GM12892 (cell line): ENCODE results near the gene UBE2L3.
"Not testable (repeated sequence)": the region's sequence is repeated elsewhere in the genome, so short reads cannot be mapped to it uniquely, and the experiment has no call there.

ENCODE experiments used
- POLR2A ChIP-seq: IDR thresholded peaks from 2 replicates; pipeline ENCODE4 v1.6.1; 2011; ENCODE audit warnings: low read depth, low read length, control low read depth
- POLR2AphosphoS5 ChIP-seq: IDR thresholded peaks from 2 replicates; pipeline ENCODE4 v1.6.1; 2011; ENCODE audit warnings: low read depth, low read length, control low read depth

- not testable (repeated sequence) for TF ChIP-seq POLR2AphosphoS5, POLR2A
Observed at GRCh38 chr22:21637450-21637849, 69.9 kb downstream of the UBE2L3 start.
